OCI-LY7 (cell line): ENCODE data around the gene PCED1B.

ENCODE experiments used
- EZH2phosphoT487 ChIP-seq: fragments of 200-600 bp; sonication (generic); IDR thresholded peaks from 2 replicates; pipeline ENCODE4 v1.6.1; 2018; ENCODE audit warnings: low read depth, borderline replicate concordance, mild to moderate bottlenecking, mixed run types, antibody characterized with exemption, low read length, moderate library complexity, mixed read lengths
- TF ChIP-seq, protein P1 (sequence below): fragments of 200-600 bp; sonication (generic); conservative IDR thresholded peaks from 2 replicates; pipeline ENCODE4 v1.5.1; 2014; ENCODE audit warnings: mild to moderate bottlenecking, antibody characterized with exemption, low read length, moderate library complexity, mixed read lengths

DNA sequence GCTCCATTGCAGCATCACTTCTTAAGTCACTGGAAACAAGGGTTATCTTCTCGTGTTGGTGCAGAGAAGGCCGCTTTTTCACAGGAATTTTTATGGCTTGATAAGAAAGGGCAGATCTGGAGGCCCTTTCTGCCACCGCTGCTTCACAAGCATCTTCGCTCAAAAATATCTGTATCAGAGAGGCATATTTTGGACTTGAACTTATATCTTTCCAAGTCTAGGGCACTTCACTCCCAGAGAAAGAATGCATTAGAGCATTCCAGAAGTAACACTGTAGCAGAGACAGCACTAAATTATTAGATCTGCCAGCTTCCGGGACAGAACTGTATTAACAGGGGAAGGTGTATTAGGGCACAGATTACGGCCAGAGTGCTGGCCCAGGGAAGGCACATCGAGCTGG, 152.0 kb downstream of the PCED1B start:
- TF ChIP-seq, protein P1, sequence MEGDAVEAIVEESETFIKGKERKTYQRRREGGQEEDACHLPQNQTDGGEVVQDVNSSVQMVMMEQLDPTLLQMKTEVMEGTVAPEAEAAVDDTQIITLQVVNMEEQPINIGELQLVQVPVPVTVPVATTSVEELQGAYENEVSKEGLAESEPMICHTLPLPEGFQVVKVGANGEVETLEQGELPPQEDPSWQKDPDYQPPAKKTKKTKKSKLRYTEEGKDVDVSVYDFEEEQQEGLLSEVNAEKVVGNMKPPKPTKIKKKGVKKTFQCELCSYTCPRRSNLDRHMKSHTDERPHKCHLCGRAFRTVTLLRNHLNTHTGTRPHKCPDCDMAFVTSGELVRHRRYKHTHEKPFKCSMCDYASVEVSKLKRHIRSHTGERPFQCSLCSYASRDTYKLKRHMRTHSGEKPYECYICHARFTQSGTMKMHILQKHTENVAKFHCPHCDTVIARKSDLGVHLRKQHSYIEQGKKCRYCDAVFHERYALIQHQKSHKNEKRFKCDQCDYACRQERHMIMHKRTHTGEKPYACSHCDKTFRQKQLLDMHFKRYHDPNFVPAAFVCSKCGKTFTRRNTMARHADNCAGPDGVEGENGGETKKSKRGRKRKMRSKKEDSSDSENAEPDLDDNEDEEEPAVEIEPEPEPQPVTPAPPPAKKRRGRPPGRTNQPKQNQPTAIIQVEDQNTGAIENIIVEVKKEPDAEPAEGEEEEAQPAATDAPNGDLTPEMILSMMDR = no peak
- TF ChIP-seq EZH2phosphoT487 = no peak
